Measurements from ENCODE around the gene SLC9A9. TPM values are rescaled to one million over a fixed set of nuclear protein-coding genes. Genes with fewer than 3 reads are reported as not detected.

SLC9A9 gene
- polyA plus RNA-seq, 1 of the 3 experiments (the other 2 are of a cell fraction): 0.05 TPM

DNA sequence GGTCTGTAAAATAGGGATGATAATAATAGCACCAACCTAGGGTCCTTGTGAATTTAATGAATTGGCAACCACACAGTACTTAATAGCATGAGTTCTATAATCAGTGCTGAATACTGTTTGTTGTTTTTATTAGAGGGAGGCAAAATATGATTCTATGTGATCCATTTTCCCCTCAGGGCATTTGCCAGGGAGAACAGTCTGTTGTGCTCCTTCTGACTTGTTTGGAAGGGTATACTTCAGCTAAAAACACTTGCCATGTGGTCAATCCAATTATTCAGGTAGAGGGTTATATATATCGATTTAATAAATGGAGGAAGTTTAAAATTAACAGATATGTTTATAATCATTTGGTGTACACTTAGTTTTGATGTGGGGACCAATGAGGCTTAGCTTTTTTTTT, 423.4 kb downstream of the SLC9A9 start:
- CTCF ChIA-PET: no interaction called here
- Histone ChIP-seq H3K4me3 (ENCODE audit: low read depth in 2 of 2, low read length in 1 of 2) (no peak overlapping the region), H3K9ac (no peak overlapping the region), H2AFZ (ENCODE audit: low read depth) (no peak overlapping the region), H3K4me2 (no peak overlapping the region), H3K9me3 (no peaks in the 10 kb centered on the region), H3K27ac (ENCODE audit: low read depth in 2 of 2, low read length in 1 of 2) (no peak overlapping the region), H3K27me3 (ENCODE audit: insufficient read depth) (no peaks in the 10 kb centered on the region), H3K79me2 (ENCODE audit: insufficient read depth) (no peaks in the 10 kb centered on the region), H3K4me1 (ENCODE audit: control insufficient read depth in 1 of 2, insufficient read depth in 2 of 2, low read depth in 1 of 2, low read length in 1 of 2) (no peaks in the 10 kb centered on the region), H3F3A (replicated peaks; ENCODE audit: insufficient read depth) (no peaks in the 10 kb centered on the region), H3K9me2 (no peaks in the 10 kb centered on the region), H3K36me3 (replicated peaks in 1 of 2; ENCODE audit: control insufficient read depth in 1 of 2, insufficient read depth in 2 of 2, low read length in 1 of 2) (no peaks in the 10 kb centered on the region), H4K20me1 (ENCODE audit: insufficient read depth) (no peaks in the 10 kb centered on the region)
- no peak for DNase-seq
- POLR2A ChIA-PET: no interaction called here
- TF ChIP-seq MEF2A (IDR thresholded peaks at IDR 0.05; ENCODE audit: borderline replicate concordance, low read depth): no peak
- TF ChIP-seq RFX5 (IDR thresholded peaks at IDR 0.05; ENCODE audit: low read length): no peak
- no peak for TF ChIP-seq FOSL2 (IDR thresholded peaks at IDR 0.05; ENCODE audit: borderline replicate concordance, low read depth)
- no peak for TF ChIP-seq CHD2 (IDR thresholded peaks at IDR 0.05; ENCODE audit: low read length, partially characterized antibody)
- TF ChIP-seq, protein P1, sequence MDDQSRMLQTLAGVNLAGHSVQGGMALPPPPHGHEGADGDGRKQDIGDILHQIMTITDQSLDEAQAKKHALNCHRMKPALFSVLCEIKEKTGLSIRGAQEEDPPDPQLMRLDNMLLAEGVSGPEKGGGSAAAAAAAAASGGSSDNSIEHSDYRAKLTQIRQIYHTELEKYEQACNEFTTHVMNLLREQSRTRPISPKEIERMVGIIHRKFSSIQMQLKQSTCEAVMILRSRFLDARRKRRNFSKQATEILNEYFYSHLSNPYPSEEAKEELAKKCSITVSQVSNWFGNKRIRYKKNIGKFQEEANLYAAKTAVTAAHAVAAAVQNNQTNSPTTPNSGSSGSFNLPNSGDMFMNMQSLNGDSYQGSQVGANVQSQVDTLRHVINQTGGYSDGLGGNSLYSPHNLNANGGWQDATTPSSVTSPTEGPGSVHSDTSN (IDR thresholded peaks at IDR 0.05): no peak
- TF ChIP-seq EP300 (IDR thresholded peaks at IDR 0.05; ENCODE audit: borderline replicate concordance in 1 of 2, low read depth in 1 of 2, low read length in 1 of 2): no peak
- TF ChIP-seq, protein P2, sequence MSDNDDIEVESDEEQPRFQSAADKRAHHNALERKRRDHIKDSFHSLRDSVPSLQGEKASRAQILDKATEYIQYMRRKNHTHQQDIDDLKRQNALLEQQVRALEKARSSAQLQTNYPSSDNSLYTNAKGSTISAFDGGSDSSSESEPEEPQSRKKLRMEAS (IDR thresholded peaks at IDR 0.05; ENCODE audit: low read depth): no peak
- no peak for TF ChIP-seq USF1 (IDR thresholded peaks at IDR 0.05; ENCODE audit: borderline replicate concordance, low read depth)
- TF ChIP-seq YY1 (IDR thresholded peaks at IDR 0.05; ENCODE audit: low read depth): no peak
- TF ChIP-seq TCF12 (IDR thresholded peaks at IDR 0.05): no peak
- 7% methylated on average over 1 of the region's 1 CpG for WGBS (ENCODE audit: low lambda C conversion rate)

DNA sequence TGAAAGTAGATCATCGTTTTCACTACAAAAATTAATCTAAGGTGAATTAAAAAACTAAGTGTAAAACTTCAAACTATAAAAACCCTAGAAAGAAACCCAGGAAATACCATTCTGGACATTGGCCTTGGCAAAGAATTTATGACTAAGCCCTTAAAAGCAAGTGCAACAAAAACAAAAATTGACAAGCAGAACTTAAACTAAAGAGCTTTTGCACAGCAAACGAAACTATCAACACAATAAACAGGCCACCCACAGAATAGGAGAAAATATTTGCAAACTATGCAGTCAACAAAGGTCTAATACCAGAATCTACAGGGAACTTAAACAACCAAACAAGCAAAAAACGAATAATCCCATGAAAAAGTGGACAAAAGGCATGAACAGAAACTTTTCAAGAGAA, 426.7 kb downstream of the SLC9A9 start:
- no peaks in the 10 kb centered on the region for H3K9me3 ChIP-seq
- no peaks in the 10 kb centered on the region for H3K79me2 ChIP-seq (ENCODE audit: insufficient read depth)
- H3K9ac ChIP-seq: no peak overlapping the region
- ChIA-PET POLR2A (no interaction called here), CTCF (no interaction called here)
- no peak for DNase-seq
- no peaks in the 10 kb centered on the region for H3K9me2 ChIP-seq
- no peak overlapping the region for H3K27ac ChIP-seq (ENCODE audit: low read depth in 2 of 2, low read length in 1 of 2)
- no peak overlapping the region for H2AFZ ChIP-seq (ENCODE audit: low read depth)
- H3K4me1 ChIP-seq (ENCODE audit: control insufficient read depth in 1 of 2, insufficient read depth in 2 of 2, low read depth in 1 of 2, low read length in 1 of 2): no peaks in the 10 kb centered on the region
- no peaks in the 10 kb centered on the region for H3K36me3 ChIP-seq (replicated peaks in 1 of 2; ENCODE audit: control insufficient read depth in 1 of 2, insufficient read depth in 2 of 2, low read length in 1 of 2)
- no peaks in the 10 kb centered on the region; the same call in 1 of the 2 replicates for H3K27me3 ChIP-seq (ENCODE audit: insufficient read depth)
- WGBS (ENCODE audit: low lambda C conversion rate): 0% methylated on average over 3 of the region's 3 CpGs
- H4K20me1 ChIP-seq (ENCODE audit: insufficient read depth): no peaks in the 10 kb centered on the region
- H3F3A ChIP-seq (replicated peaks; ENCODE audit: insufficient read depth): no peaks in the 10 kb centered on the region
- no peak overlapping the region for H3K4me2 ChIP-seq
- no peak overlapping the region for H3K4me3 ChIP-seq (ENCODE audit: low read depth in 2 of 2, low read length in 1 of 2)
- TF ChIP-seq GATA2 (CRISPR knock-in tag; IDR thresholded peaks at IDR 0.05) (no peak), RCOR1 (IDR thresholded peaks at IDR 0.05; ENCODE audit: low read length) (no peak), GABPA (IDR thresholded peaks at IDR 0.05; ENCODE audit: low read depth) (no peak), TCF12 (IDR thresholded peaks at IDR 0.05) (no peak), RAD21 (IDR thresholded peaks at IDR 0.05; ENCODE audit: low read length) (no peak), IRF3 (IDR thresholded peaks at IDR 0.05; ENCODE audit: low read depth, low read length) (no peak), POLR2AphosphoS5 (IDR thresholded peaks at IDR 0.05; ENCODE audit: low read depth, low read length) (no peak), JUND (IDR thresholded peaks at IDR 0.05) (no peak), NRF1 (IDR thresholded peaks at IDR 0.05; ENCODE audit: low read depth, low read length) (no peak), FOXJ3 (CRISPR knock-in tag; IDR thresholded peaks at IDR 0.05) (no peak), USF1 (IDR thresholded peaks at IDR 0.05; ENCODE audit: borderline replicate concordance, low read depth) (no peak), EP300 (IDR thresholded peaks at IDR 0.05; ENCODE audit: borderline replicate concordance in 1 of 2, low read depth in 1 of 2, low read length in 1 of 2) (no peak), MEF2A (IDR thresholded peaks at IDR 0.05; ENCODE audit: borderline replicate concordance, low read depth) (no peak), RFX5 (IDR thresholded peaks at IDR 0.05; ENCODE audit: low read length) (no peak), SIN3A (IDR thresholded peaks at IDR 0.05; ENCODE audit: borderline replicate concordance, low read depth, low read length) (no peak), YY1 (IDR thresholded peaks at IDR 0.05; ENCODE audit: low read depth) (no peak), NFIC (IDR thresholded peaks at IDR 0.05; ENCODE audit: borderline replicate concordance) (no peak)
- TF ChIP-seq, protein P3, sequence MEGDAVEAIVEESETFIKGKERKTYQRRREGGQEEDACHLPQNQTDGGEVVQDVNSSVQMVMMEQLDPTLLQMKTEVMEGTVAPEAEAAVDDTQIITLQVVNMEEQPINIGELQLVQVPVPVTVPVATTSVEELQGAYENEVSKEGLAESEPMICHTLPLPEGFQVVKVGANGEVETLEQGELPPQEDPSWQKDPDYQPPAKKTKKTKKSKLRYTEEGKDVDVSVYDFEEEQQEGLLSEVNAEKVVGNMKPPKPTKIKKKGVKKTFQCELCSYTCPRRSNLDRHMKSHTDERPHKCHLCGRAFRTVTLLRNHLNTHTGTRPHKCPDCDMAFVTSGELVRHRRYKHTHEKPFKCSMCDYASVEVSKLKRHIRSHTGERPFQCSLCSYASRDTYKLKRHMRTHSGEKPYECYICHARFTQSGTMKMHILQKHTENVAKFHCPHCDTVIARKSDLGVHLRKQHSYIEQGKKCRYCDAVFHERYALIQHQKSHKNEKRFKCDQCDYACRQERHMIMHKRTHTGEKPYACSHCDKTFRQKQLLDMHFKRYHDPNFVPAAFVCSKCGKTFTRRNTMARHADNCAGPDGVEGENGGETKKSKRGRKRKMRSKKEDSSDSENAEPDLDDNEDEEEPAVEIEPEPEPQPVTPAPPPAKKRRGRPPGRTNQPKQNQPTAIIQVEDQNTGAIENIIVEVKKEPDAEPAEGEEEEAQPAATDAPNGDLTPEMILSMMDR (IDR thresholded peaks at IDR 0.05): no peak
- TF ChIP-seq, protein P2 (IDR thresholded peaks at IDR 0.05; ENCODE audit: low read depth): no peak

Measured in SK-N-SH (cell line).